Caco-2 (cell line): ENCODE data around the gene SPATA18. TPM values are rescaled to one million over a fixed set of nuclear protein-coding genes. Genes with fewer than 3 reads are reported as not detected.

Experiments
- BruUV-seq: library from RNA; stranded (reverse); fragments of 400-500 nt; replicated peaks from 2 replicates; lab custom pipeline; 2021; lab: Mats Ljungman, UMichigan
- CTCF ChIA-PET: fragments of 300-600 bp; sonication (Branson Sonifier 250); formaldehyde crosslinking; loops from one replicate; lab custom pipeline; 2022; ENCODE audit warnings: antibody characterized with exemption; lab: Charles Lee
- POLR2A ChIA-PET: fragments of 300-600 bp; sonication (Branson Sonifier 250); formaldehyde crosslinking; loops from one replicate; lab custom pipeline; 2022; ENCODE audit warnings: antibody characterized with exemption; lab: Charles Lee
- DNase-seq, 2 experiments: peaks; one replicate each; pipeline versions ENCODE4 v3.0.0 to v3.0.0-alpha.2; 2020 to 2022
- H3K27me3 ChIP-seq: replicated peaks from 2 replicates; pipeline ENCODE4 v1.6.0; 2011; ENCODE audit warnings: low read length; ENCODE audit not compliant: control insufficient read depth, insufficient read depth
- H3K36me3 ChIP-seq: 2 replicates; pipeline ENCODE4 v1.5.1; 2011; ENCODE audit warnings: low read length; ENCODE audit not compliant: control insufficient read depth, insufficient read depth
- H3K4me1 ChIP-seq: fragments of 250-450 bp; sonication (Bioruptor Pico); 2 replicates; pipeline ENCODE4 v1.5.1; 2020; ENCODE audit warnings: mild to moderate bottlenecking
- H3K4me3 ChIP-seq: 2 replicates; pipeline ENCODE4 v1.5.1; 2011; ENCODE audit warnings: low read depth, mild to moderate bottlenecking, control low read depth, low read length
- H3K9me3 ChIP-seq: fragments of 250-450 bp; sonication (Bioruptor Pico); 2 replicates; pipeline ENCODE4 v1.5.1; 2020; ENCODE audit warnings: mild to moderate bottlenecking, moderate library complexity
- H3K27ac Mint-ChIP-seq: one replicate; pipeline ENCODE4 v1.8.0; 2022; ENCODE audit warnings: mixed read lengths; ENCODE audit not compliant: unreplicated experiment
- H3K27me3 Mint-ChIP-seq: one replicate; pipeline ENCODE4 v1.8.0; 2022; ENCODE audit warnings: mixed read lengths; ENCODE audit not compliant: insufficient read depth, unreplicated experiment
- H3K36me3 Mint-ChIP-seq: one replicate; pipeline ENCODE4 v1.8.0; 2022; ENCODE audit warnings: mild to moderate bottlenecking, mixed read lengths; ENCODE audit not compliant: insufficient read depth, unreplicated experiment
- H3K4me1 Mint-ChIP-seq: one replicate; pipeline ENCODE4 v1.8.0; 2022; ENCODE audit warnings: low read depth, mixed read lengths; ENCODE audit not compliant: unreplicated experiment
- H3K4me3 Mint-ChIP-seq: one replicate; pipeline ENCODE4 v1.8.0; 2022; ENCODE audit warnings: mild to moderate bottlenecking, moderate library complexity, mixed read lengths; ENCODE audit not compliant: unreplicated experiment
- H3K9me3 Mint-ChIP-seq: one replicate; pipeline ENCODE4 v1.8.0; 2022; ENCODE audit warnings: mixed read lengths; ENCODE audit not compliant: unreplicated experiment
- intact Hi-C: fragments of 100-400 bp; cut with micrococcal nuclease; formaldehyde crosslinking; loops from one replicate; pipeline ENCODE4 v1.10.0; 2022; ENCODE audit not compliant: unreplicated experiment
- total RNA-seq: library from RNA; stranded (reverse); gene quantifications from 2 replicates; pipeline ENCODE4 v1.2.3, GENCODE V29; 2022
- TF ChIP-seq, protein P1 (sequence below), 2 experiments: fragments of 200-600 bp in 1 of 2; IDR thresholded peaks; 1 replicate in 1 of 2; 2 replicates in 1 of 2; pipeline versions ENCODE4 v1.5.1 to v1.8.0; 2011 to 2022; ENCODE audit warnings: antibody characterized with exemption in 1 of 2, control low read depth in 1 of 2, inconsistent platforms in 1 of 2, low read depth in 1 of 2, low read length in 1 of 2, mild to moderate bottlenecking in 1 of 2, moderate library complexity in 1 of 2; ENCODE audit not compliant: insufficient read depth in 1 of 2, severe bottlenecking in 1 of 2, unreplicated experiment in 1 of 2

The SPATA18 gene
- total RNA-seq, 1 experiment from 2014 or later, result not detected

- TF ChIP-seq, protein P1, sequence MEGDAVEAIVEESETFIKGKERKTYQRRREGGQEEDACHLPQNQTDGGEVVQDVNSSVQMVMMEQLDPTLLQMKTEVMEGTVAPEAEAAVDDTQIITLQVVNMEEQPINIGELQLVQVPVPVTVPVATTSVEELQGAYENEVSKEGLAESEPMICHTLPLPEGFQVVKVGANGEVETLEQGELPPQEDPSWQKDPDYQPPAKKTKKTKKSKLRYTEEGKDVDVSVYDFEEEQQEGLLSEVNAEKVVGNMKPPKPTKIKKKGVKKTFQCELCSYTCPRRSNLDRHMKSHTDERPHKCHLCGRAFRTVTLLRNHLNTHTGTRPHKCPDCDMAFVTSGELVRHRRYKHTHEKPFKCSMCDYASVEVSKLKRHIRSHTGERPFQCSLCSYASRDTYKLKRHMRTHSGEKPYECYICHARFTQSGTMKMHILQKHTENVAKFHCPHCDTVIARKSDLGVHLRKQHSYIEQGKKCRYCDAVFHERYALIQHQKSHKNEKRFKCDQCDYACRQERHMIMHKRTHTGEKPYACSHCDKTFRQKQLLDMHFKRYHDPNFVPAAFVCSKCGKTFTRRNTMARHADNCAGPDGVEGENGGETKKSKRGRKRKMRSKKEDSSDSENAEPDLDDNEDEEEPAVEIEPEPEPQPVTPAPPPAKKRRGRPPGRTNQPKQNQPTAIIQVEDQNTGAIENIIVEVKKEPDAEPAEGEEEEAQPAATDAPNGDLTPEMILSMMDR (IDR thresholded peaks at IDR 0.05; ENCODE audit: insufficient read depth in 1 of 2, low read depth in 1 of 2, low read length in 1 of 2, severe bottlenecking in 1 of 2, unreplicated experiment in 1 of 2), result no peak
- H3K9me3 Mint-ChIP-seq, result no peaks in the 10 kb centered on the region
- Histone ChIP-seq H3K36me3 (no peaks in the 10 kb centered on the region), H3K4me3 (no peak overlapping the region), H3K9me3 (no peaks in the 10 kb centered on the region), H3K4me1 (no peaks in the 10 kb centered on the region), H3K27me3 (no peaks in the 10 kb centered on the region)
- peaks cover 6% of the 10 kb centered on the region for H3K27me3 Mint-ChIP-seq
- POLR2A ChIA-PET, result no interaction called here
- DNase-seq, result no peak
- no peaks in the 10 kb centered on the region for H3K4me1 Mint-ChIP-seq
- no peak overlapping the region for H3K27ac Mint-ChIP-seq
- BruUV-seq, result no TSS peak
- intact Hi-C loops, result no loop called here
- CTCF ChIA-PET, result no interaction called here
- H3K4me3 Mint-ChIP-seq, result no peak overlapping the region
- no peaks in the 10 kb centered on the region for H3K36me3 Mint-ChIP-seq
Observed at GRCh38 chr4:52094376-52095145, 43.5 kb downstream of the SPATA18 start.

DNA sequence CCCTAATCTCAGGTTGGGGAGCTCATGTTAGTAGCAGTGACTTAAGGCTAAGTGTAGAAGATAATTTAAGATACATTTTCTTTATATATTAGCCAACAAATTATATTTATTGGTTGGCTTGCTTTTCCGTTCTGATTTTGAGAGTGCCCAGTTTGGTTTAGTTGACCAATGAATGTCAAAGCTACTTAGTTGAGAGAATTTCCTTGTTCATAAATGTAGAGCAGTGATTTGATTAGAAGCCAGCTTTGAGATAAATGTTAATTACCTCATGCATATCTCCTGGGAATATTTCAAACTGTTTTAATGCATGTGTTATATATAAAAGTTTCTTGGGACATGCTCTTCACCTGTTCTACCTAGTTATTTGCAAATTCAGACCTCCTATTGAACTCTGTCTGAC, 44.3 kb downstream of the SPATA18 start:
- no peak overlapping the region for H3K4me3 ChIP-seq
- Mint-ChIP-seq H3K36me3 (no peaks in the 10 kb centered on the region), H3K4me3 (no peak overlapping the region), H3K9me3 (no peaks in the 10 kb centered on the region), H3K27me3 (peaks cover 6% of the 10 kb centered on the region), H3K27ac (no peak overlapping the region), H3K4me1 (no peaks in the 10 kb centered on the region)
- POLR2A ChIA-PET, result no interaction called here
- intact Hi-C loops, result no loop called here
- TF ChIP-seq, protein P1 (IDR thresholded peaks at IDR 0.05; ENCODE audit: insufficient read depth in 1 of 2, low read depth in 1 of 2, low read length in 1 of 2, severe bottlenecking in 1 of 2, unreplicated experiment in 1 of 2), result no peak
- H3K27me3 ChIP-seq, result no peaks in the 10 kb centered on the region
- H3K36me3 ChIP-seq, result no peaks in the 10 kb centered on the region
- CTCF ChIA-PET, result no interaction called here
- BruUV-seq, result no TSS peak
- no peaks in the 10 kb centered on the region for H3K4me1 ChIP-seq
- no peaks in the 10 kb centered on the region for H3K9me3 ChIP-seq
- DNase-seq, result no peak

DNA sequence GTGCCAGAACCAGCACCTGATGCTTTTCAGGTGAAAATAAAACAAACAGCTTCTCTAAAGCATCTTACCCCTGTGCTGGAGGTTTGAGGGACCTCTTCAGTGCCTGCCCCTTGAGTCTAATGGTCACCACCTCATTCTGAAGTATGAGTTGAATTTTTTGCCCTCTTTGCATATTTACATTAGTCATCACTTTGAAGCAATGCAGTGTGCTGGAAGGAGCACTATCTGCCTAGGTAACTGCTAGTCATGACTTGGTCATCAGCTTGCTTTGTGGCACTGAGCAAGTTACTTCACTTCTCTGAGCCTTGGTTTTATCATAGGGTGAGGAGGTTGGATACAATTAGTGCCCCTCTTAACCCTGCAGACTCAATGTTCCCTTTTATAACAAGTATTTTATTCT, 44.9 kb downstream of the SPATA18 start:
- H3K36me3 ChIP-seq, result no peaks in the 10 kb centered on the region
- BruUV-seq, result no TSS peak
- no peak for DNase-seq
- ChIA-PET CTCF (no interaction called here), POLR2A (no interaction called here)
- H3K27me3 ChIP-seq, result no peaks in the 10 kb centered on the region
- H3K4me1 ChIP-seq, result no peaks in the 10 kb centered on the region
- H3K9me3 ChIP-seq, result no peaks in the 10 kb centered on the region
- TF ChIP-seq, protein P1 (IDR thresholded peaks at IDR 0.05; ENCODE audit: insufficient read depth in 1 of 2, low read depth in 1 of 2, low read length in 1 of 2, severe bottlenecking in 1 of 2, unreplicated experiment in 1 of 2), result no peak
- H3K36me3 Mint-ChIP-seq, result no peaks in the 10 kb centered on the region
- no peak overlapping the region for H3K27ac Mint-ChIP-seq
- peaks cover 4% of the 10 kb centered on the region for H3K27me3 Mint-ChIP-seq
- no peaks in the 10 kb centered on the region for H3K9me3 Mint-ChIP-seq
- intact Hi-C loops, result no loop called here
- H3K4me3 ChIP-seq, result no peak overlapping the region
- H3K4me1 Mint-ChIP-seq, result no peaks in the 10 kb centered on the region
- H3K4me3 Mint-ChIP-seq, result no peak overlapping the region
